OCI-LY7 (cell line): ENCODE data around the gene CISD2. TPM values are rescaled to one million over a fixed set of nuclear protein-coding genes. Genes with fewer than 3 reads are reported as not detected.

Source experiments
- BruUV-seq: library from RNA; stranded (reverse); fragments of 400-500 nt; replicated peaks from 2 replicates; lab custom pipeline; 2021; lab: Mats Ljungman, UMichigan
- CTCF ChIA-PET: fragments of 300-600 bp; sonication (Branson Sonifier 250); formaldehyde crosslinking; loops from one replicate; lab custom pipeline; 2022; ENCODE audit warnings: antibody characterized with exemption; ENCODE audit not compliant: unreplicated experiment; lab: Charles Lee
- POLR2A ChIA-PET: fragments of 300-600 bp; sonication (Branson Sonifier 250); formaldehyde crosslinking; loops from one replicate; lab custom pipeline; 2022; ENCODE audit warnings: antibody characterized with exemption; lab: Charles Lee
- DNase-seq: peaks from one replicate; pipeline ENCODE4 v3.0.0-alpha.2; 2015; ENCODE audit warnings: low spot score
- H2AFZ ChIP-seq: fragments of 200-600 bp; sonication (generic), shearing (Covaris generic); 2 replicates; pipeline ENCODE4 v1.6.1; 2014; ENCODE audit warnings: mild to moderate bottlenecking, antibody characterized with exemption, low read length, moderate library complexity
- H3K27ac ChIP-seq: fragments of 200-600 bp; sonication (generic); 2 replicates; pipeline ENCODE4 v1.5.1; 2014; ENCODE audit warnings: mixed run types, low read depth, mild to moderate bottlenecking, moderate library complexity, low read length, inconsistent platforms; ENCODE audit not compliant: poor library complexity, severe bottlenecking
- H3K36me3 ChIP-seq: fragments of 200-600 bp; sonication (generic); 2 replicates; pipeline ENCODE4 v1.6.1; 2014; ENCODE audit warnings: mild to moderate bottlenecking, antibody characterized with exemption, low read length, moderate library complexity, mixed read lengths; ENCODE audit not compliant: insufficient read depth
- H3K4me1 ChIP-seq: fragments of 200-600 bp; sonication (generic); 2 replicates; pipeline ENCODE4 v1.5.1; 2014; ENCODE audit warnings: mild to moderate bottlenecking, low read length; ENCODE audit not compliant: insufficient read depth, poor library complexity, severe bottlenecking
- H3K4me2 ChIP-seq: fragments of 200-600 bp; sonication (generic); 2 replicates; pipeline ENCODE4 v1.6.1; 2014; ENCODE audit warnings: mild to moderate bottlenecking, low read length
- H3K4me3 ChIP-seq: fragments of 200-600 bp; sonication (generic); 2 replicates; pipeline ENCODE4 v1.5.1; 2014; ENCODE audit warnings: mild to moderate bottlenecking, low read depth, low read length; ENCODE audit not compliant: poor library complexity, severe bottlenecking
- H3K79me2 ChIP-seq: fragments of 200-600 bp; sonication (generic); 2 replicates; pipeline ENCODE4 v1.6.1; 2016; ENCODE audit warnings: low read depth, mild to moderate bottlenecking, low read length, moderate library complexity, mixed read lengths; ENCODE audit not compliant: insufficient read depth
- H3K9me2 ChIP-seq: fragments of 200-600 bp; sonication (generic); 2 replicates; pipeline ENCODE4 v1.6.1; 2016; ENCODE audit warnings: mild to moderate bottlenecking, low read length, mixed read lengths; ENCODE audit not compliant: insufficient read depth
- H3K9me3 ChIP-seq: fragments of 200-600 bp; sonication (generic); 2 replicates; pipeline ENCODE4 v1.6.1; 2014; ENCODE audit warnings: mild to moderate bottlenecking, mixed run types, low read length, mixed read lengths
- H4K20me1 ChIP-seq: fragments of 200-600 bp; sonication (generic); 2 replicates; pipeline ENCODE4 v1.6.1; 2014; ENCODE audit warnings: mild to moderate bottlenecking, antibody characterized with exemption, low read length, moderate library complexity, mixed read lengths; ENCODE audit not compliant: insufficient read depth
- EZH2phosphoT487 ChIP-seq: fragments of 200-600 bp; sonication (generic); IDR thresholded peaks from 2 replicates; pipeline ENCODE4 v1.6.1; 2018; ENCODE audit warnings: low read depth, borderline replicate concordance, mild to moderate bottlenecking, mixed run types, antibody characterized with exemption, low read length, moderate library complexity, mixed read lengths
- intact Hi-C: fragments of 100-400 bp; cut with micrococcal nuclease; formaldehyde crosslinking; loops from one replicate; pipeline ENCODE4 v1.10.0; 2022; ENCODE audit not compliant: unreplicated experiment
- total RNA-seq, 2 experiments: library from RNA; depleted of rRNA in 1 of 2; stranded (reverse); fragments of >200 nt in 1 of 2; shearing (Covaris generic) in 1 of 2; gene quantifications; 2 replicates each; pipeline ENCODE4 v1.2.3, GENCODE V29; 2014 to 2022
- TF ChIP-seq, protein P1 (sequence below): fragments of 200-600 bp; sonication (generic); conservative IDR thresholded peaks from 2 replicates; pipeline ENCODE4 v1.5.1; 2014; ENCODE audit warnings: mild to moderate bottlenecking, antibody characterized with exemption, low read length, moderate library complexity, mixed read lengths

CISD2 gene
- total RNA-seq, 2 experiments from 2014 or later = 34.6 to 37.6 TPM

DNA sequence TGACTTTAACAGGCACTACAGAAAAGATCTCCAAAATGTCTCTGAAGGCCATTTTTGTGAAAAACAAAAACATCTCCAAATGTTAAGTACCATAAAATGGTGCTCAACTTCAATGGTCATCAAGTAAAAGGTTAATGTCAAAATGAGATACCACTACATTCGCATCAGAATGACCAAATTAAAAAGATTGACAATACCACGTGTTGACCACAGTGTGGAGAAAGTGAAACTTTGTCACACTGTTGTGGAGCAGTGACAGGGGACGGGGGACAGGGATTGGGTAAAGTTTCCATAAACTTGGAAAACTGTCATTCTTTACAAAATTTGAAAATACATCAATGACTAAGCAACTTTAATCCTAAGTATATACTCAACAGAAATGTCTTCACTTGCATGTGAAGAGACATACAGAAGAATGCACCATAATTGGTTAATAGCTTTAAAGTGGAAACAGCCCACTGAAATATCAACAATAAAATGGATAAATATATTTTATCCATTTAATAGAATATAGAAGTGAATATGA, 19.1 kb upstream of the CISD2 start:
- H3K27ac ChIP-seq = no peak overlapping the region
- BruUV-seq = no TSS peak
- DNase-seq = no peak
- H3K79me2 ChIP-seq = peaks cover 37% of the 10 kb centered on the region; the same call in 1 of the 2 replicates
- intact Hi-C loops = no loop called here
- peaks cover 38% of the 10 kb centered on the region for H3K36me3 ChIP-seq
- H3K9me2 ChIP-seq = no peaks in the 10 kb centered on the region
- H3K4me1 ChIP-seq = no peaks in the 10 kb centered on the region
- no peak overlapping the region for H3K4me3 ChIP-seq
- no peak overlapping the region for H3K4me2 ChIP-seq
- TF ChIP-seq, protein P1, sequence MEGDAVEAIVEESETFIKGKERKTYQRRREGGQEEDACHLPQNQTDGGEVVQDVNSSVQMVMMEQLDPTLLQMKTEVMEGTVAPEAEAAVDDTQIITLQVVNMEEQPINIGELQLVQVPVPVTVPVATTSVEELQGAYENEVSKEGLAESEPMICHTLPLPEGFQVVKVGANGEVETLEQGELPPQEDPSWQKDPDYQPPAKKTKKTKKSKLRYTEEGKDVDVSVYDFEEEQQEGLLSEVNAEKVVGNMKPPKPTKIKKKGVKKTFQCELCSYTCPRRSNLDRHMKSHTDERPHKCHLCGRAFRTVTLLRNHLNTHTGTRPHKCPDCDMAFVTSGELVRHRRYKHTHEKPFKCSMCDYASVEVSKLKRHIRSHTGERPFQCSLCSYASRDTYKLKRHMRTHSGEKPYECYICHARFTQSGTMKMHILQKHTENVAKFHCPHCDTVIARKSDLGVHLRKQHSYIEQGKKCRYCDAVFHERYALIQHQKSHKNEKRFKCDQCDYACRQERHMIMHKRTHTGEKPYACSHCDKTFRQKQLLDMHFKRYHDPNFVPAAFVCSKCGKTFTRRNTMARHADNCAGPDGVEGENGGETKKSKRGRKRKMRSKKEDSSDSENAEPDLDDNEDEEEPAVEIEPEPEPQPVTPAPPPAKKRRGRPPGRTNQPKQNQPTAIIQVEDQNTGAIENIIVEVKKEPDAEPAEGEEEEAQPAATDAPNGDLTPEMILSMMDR = no peak
- no peak for TF ChIP-seq EZH2phosphoT487
- no peaks in the 10 kb centered on the region for H4K20me1 ChIP-seq
- H2AFZ ChIP-seq = no peak overlapping the region
- H3K9me3 ChIP-seq = peaks cover 13% of the 10 kb centered on the region
- ChIA-PET CTCF (no interaction called here), POLR2A (interaction anchor here (0.6 to 0.8 kb wide), 3 partner anchors 11 to 22 kb away, joined by 3 to 5 read pairs (median 4); partner anchors contain the start of gene UBE2D3)

DNA sequence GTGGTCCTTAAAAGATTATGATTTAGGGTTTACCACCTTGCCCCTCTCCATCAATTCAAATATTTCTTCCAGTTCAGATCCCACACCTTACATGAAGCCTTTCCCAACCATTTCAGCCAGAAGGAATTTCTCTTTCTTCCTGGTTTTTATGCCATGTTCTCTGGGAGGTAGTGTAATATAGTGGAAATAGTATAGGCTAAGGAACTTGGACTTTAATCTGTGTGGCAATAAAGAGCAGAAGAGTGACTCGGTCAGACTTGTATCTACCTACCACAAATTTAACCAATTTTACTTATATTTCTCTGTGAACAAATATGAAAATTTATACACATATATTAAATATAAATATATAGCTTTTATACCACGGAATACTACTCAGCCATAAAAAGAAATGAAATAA, 18.4 kb upstream of the CISD2 start:
- CTCF ChIA-PET = no interaction called here
- H2AFZ ChIP-seq = no peak overlapping the region
- BruUV-seq = no TSS peak

More for the DNA sequence above, 18.4 kb upstream of the CISD2 start:
- H3K36me3 ChIP-seq = peaks cover 38% of the 10 kb centered on the region
- H3K4me1 ChIP-seq = no peaks in the 10 kb centered on the region
- TF ChIP-seq, protein P1 = no peak
- no peak for TF ChIP-seq EZH2phosphoT487
- peaks cover 13% of the 10 kb centered on the region for H3K9me3 ChIP-seq
- no peak overlapping the region for H3K27ac ChIP-seq
- no peaks in the 10 kb centered on the region for H3K9me2 ChIP-seq
- H3K4me2 ChIP-seq = no peak overlapping the region
- H4K20me1 ChIP-seq = no peaks in the 10 kb centered on the region
- intact Hi-C loops = no loop called here
- POLR2A ChIA-PET = interaction anchor here (0.8 to 2.9 kb wide), 5 partner anchors 11 to 22 kb away, joined by 3 to 8 read pairs (median 3); no protein-coding TSS in a partner anchor
- peaks cover 40% of the 10 kb centered on the region; the same call in 1 of the 2 replicates for H3K79me2 ChIP-seq
- DNase-seq = no peak
- H3K4me3 ChIP-seq = no peak overlapping the region
